ENCODE results near the gene AMDHD2.

- peak in 1 of 4 donors; percentile 23 for TF ChIP-seq POLR2A (IDR thresholded peaks at IDR 0.05)
- TF ChIP-seq CTCF (IDR thresholded peaks at IDR 0.05) = no peak
Observed at GRCh38 chr16:2515180-2515851, 4.9 kb upstream of the AMDHD2 start.
